Ishikawa (cell line): Measurements from ENCODE around the gene TSC1.

Experiments
- CEBPB ChIP-seq: IDR thresholded peaks from 2 replicates; pipeline ENCODE4 v1.6.1; 2012
- CREB1 ChIP-seq: IDR thresholded peaks from 2 replicates; pipeline ENCODE4 v1.6.1; 2012; ENCODE audit warnings: low read depth
- EGR1 ChIP-seq: IDR thresholded peaks from 2 replicates; pipeline ENCODE4 v1.6.1; 2012
- EP300 ChIP-seq: IDR thresholded peaks from 2 replicates; pipeline ENCODE4 v1.6.1; 2012; ENCODE audit warnings: borderline replicate concordance
- FOXM1 ChIP-seq: IDR thresholded peaks from 2 replicates; pipeline ENCODE4 v1.6.1; 2012; ENCODE audit warnings: low read depth, borderline replicate concordance
- NFIC ChIP-seq: IDR thresholded peaks from 2 replicates; pipeline ENCODE4 v1.6.1; 2012
- RAD21 ChIP-seq: IDR thresholded peaks from 2 replicates; pipeline ENCODE4 v1.6.1; 2012; ENCODE audit warnings: low read depth
- TAF1 ChIP-seq: IDR thresholded peaks from 2 replicates; pipeline ENCODE4 v1.6.1; 2012; ENCODE audit warnings: low read depth, mild to moderate bottlenecking
- TCF12 ChIP-seq: IDR thresholded peaks from 2 replicates; pipeline ENCODE4 v1.6.1; 2012; ENCODE audit warnings: low read depth
- TEAD4 ChIP-seq: IDR thresholded peaks from 2 replicates; pipeline ENCODE4 v1.6.1; 2012
- YY1 ChIP-seq: IDR thresholded peaks from 2 replicates; pipeline ENCODE4 v1.6.1; 2012; ENCODE audit warnings: low read depth
- ZBTB7A ChIP-seq: IDR thresholded peaks from 2 replicates; pipeline ENCODE4 v1.6.1; 2012; ENCODE audit warnings: low read depth
- TF ChIP-seq, protein P1 (sequence below): IDR thresholded peaks from 2 replicates; pipeline ENCODE4 v1.6.1; 2012; ENCODE audit warnings: low read depth, mild to moderate bottlenecking
- TF ChIP-seq, protein P2 (sequence below): IDR thresholded peaks from 2 replicates; pipeline ENCODE4 v1.6.1; 2012
- TF ChIP-seq, protein P3 (sequence below): IDR thresholded peaks from 2 replicates; pipeline ENCODE4 v1.6.1; 2012

TSC1 gene

DNA sequence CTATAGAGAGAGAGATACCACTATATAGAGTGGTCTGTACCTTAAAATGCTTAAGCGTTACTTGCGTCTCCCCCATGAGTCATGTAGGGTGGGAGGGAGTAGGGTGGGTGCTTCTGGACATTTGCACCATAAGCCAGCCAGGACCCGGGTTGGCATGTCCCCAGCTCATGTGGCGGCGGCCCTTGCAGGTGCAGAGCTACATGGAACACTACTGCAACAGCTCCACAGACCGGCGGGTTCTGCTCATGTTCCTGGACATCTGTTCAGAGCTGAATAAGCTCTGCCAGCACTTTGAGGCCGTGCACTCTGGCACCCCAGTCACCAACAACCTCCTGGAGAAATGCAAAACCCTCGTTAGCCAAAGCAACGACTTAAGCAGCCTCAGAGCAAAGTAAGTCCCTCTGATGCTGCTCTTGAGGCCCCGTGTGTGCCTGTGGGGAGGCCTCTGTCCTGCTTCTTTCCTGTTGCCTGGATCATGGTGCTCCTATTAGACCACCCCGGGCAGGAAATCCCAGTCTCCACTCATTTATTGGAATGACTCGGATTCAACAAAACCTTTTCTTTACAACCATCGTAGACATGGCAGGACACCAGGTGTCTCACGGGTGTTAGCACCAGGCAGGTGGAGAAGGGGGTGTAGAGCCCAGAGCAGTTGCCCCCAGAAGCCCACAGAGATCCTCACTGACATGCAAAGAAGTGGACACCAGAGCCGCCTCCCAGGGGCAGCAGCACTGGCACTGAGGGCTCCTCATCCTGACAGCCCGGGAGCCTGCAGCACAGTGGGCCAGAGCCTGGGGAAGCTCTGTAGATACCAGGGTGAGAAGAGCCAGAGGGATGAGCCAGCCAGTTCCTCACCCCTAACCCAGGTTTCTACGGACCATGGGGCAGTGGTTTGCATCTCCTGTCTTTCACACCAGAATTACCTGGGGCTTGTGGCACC, 57.0 kb downstream of the TSC1 start:
- TF ChIP-seq YY1 (no peak), NFIC (no peak), EP300 (no peak), TCF12 (no peak), TEAD4 (no peak), TAF1 (no peak), CEBPB (no peak), ZBTB7A (no peak), RAD21 (no peak), FOXM1 (no peak), CREB1 (no peak), EGR1 (no peak)
- TF ChIP-seq, protein P1, sequence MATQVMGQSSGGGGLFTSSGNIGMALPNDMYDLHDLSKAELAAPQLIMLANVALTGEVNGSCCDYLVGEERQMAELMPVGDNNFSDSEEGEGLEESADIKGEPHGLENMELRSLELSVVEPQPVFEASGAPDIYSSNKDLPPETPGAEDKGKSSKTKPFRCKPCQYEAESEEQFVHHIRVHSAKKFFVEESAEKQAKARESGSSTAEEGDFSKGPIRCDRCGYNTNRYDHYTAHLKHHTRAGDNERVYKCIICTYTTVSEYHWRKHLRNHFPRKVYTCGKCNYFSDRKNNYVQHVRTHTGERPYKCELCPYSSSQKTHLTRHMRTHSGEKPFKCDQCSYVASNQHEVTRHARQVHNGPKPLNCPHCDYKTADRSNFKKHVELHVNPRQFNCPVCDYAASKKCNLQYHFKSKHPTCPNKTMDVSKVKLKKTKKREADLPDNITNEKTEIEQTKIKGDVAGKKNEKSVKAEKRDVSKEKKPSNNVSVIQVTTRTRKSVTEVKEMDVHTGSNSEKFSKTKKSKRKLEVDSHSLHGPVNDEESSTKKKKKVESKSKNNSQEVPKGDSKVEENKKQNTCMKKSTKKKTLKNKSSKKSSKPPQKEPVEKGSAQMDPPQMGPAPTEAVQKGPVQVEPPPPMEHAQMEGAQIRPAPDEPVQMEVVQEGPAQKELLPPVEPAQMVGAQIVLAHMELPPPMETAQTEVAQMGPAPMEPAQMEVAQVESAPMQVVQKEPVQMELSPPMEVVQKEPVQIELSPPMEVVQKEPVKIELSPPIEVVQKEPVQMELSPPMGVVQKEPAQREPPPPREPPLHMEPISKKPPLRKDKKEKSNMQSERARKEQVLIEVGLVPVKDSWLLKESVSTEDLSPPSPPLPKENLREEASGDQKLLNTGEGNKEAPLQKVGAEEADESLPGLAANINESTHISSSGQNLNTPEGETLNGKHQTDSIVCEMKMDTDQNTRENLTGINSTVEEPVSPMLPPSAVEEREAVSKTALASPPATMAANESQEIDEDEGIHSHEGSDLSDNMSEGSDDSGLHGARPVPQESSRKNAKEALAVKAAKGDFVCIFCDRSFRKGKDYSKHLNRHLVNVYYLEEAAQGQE = no peak
- TF ChIP-seq, protein P2, sequence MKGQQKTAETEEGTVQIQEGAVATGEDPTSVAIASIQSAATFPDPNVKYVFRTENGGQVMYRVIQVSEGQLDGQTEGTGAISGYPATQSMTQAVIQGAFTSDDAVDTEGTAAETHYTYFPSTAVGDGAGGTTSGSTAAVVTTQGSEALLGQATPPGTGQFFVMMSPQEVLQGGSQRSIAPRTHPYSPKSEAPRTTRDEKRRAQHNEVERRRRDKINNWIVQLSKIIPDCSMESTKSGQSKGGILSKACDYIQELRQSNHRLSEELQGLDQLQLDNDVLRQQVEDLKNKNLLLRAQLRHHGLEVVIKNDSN = no peak
- TF ChIP-seq, protein P3, sequence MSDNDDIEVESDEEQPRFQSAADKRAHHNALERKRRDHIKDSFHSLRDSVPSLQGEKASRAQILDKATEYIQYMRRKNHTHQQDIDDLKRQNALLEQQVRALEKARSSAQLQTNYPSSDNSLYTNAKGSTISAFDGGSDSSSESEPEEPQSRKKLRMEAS = no peak

DNA sequence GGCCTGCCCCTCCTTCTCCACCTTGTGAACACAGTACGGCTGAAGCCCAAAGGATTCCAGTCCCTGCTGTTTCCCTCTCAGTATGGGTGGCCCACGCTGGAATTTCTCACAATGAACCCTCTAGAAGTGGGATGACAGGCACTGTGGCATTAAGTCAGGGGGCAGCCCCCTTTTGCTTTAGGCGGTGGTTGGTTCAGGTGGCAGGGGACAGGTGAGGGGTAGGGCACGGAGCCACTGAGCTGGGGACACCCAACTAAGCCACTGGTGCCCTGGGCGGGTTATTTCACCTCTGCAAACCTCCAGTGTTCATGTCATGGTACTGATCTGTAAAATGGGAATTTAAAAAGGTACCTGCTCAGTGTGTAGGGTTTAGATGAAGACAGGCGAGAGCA, 58.1 kb downstream of the TSC1 start:
- TF ChIP-seq NFIC (no peak), EGR1 (no peak), EP300 (no peak), TCF12 (no peak), CREB1 (no peak), TEAD4 (no peak), CEBPB (no peak), RAD21 (no peak), YY1 (no peak), FOXM1 (no peak), TAF1 (no peak), ZBTB7A (no peak)
- TF ChIP-seq, protein P2 = no peak
- TF ChIP-seq, protein P3 = no peak
- TF ChIP-seq, protein P1 = no peak

DNA sequence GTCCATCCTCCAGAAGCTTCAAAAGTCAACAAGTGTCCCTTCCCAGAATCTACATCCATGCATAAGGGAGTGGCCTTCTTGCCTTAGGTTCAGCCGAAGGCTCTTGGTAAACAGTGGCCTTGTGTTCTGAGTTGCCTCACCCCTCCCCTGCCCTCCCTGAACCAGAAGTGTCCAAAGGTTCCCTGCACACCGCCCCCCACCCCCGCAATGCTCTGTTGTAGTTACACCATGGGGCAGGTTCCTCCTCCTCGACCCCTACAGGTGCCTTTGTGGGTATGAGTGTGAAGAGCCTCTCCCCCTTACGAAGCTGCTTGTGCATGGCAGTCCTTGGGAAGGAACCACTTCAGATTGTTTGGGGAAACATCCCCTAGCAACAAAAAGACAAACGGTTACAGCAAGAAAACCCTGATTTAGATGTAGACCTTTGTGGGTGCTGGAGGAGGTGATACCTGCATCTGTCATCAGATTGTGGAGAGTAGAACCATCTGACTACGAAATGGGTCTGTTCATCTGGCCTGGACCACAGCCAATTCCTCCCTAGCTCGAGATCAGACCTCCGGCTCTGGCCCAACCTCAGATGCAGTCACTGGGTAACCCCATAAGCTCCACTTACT, 58.6 kb downstream of the TSC1 start:
- no peak for TF ChIP-seq FOXM1
- no peak for TF ChIP-seq TAF1
- no peak for TF ChIP-seq TEAD4
- no peak for TF ChIP-seq CREB1
- TF ChIP-seq EGR1 = no peak
- no peak for TF ChIP-seq YY1
- TF ChIP-seq, protein P3 = no peak
- TF ChIP-seq, protein P2 = no peak
- TF ChIP-seq, protein P1 = no peak
